Omental fat pad (tissue), 4 donors: ENCODE data around the gene AGAP1. TPM values are rescaled to one million over a fixed set of nuclear protein-coding genes. Genes with fewer than 3 reads are reported as not detected.

Experiments used
- ATAC-seq: fragments of 150-250 bp; one replicate; pipeline ENCODE4 v1.9.1; 2016; ENCODE audit warnings: mild to moderate bottlenecking, moderate library complexity; ENCODE audit not compliant: low FRiP score
- DNase-seq: peaks from one replicate; pipeline ENCODE4 v3.0.0-alpha.2; 2019; ENCODE audit warnings: low spot score
- total RNA-seq, 4 donors: library from RNA; depleted of rRNA; stranded (reverse); fragments of >200 nt; gene quantifications; one replicate each; pipeline ENCODE4 v1.1.0, GENCODE V29; 2016
- TF ChIP-seq, protein P1 (sequence below), 3 donors: fragments of 450-650 bp; IDR thresholded peaks; one replicate each; pipeline ENCODE4 v1.5.1; 2016 to 2017; ENCODE audit warnings: antibody characterized with exemption in 3 of 3, mild to moderate bottlenecking in 3 of 3, moderate library complexity in 2 of 3

The AGAP1 gene
- total RNA-seq, 4 donors from 2014 or later, result 15.5 to 24.3 (median 16.2) TPM

- DNase-seq, result no peak
- TF ChIP-seq, protein P1, sequence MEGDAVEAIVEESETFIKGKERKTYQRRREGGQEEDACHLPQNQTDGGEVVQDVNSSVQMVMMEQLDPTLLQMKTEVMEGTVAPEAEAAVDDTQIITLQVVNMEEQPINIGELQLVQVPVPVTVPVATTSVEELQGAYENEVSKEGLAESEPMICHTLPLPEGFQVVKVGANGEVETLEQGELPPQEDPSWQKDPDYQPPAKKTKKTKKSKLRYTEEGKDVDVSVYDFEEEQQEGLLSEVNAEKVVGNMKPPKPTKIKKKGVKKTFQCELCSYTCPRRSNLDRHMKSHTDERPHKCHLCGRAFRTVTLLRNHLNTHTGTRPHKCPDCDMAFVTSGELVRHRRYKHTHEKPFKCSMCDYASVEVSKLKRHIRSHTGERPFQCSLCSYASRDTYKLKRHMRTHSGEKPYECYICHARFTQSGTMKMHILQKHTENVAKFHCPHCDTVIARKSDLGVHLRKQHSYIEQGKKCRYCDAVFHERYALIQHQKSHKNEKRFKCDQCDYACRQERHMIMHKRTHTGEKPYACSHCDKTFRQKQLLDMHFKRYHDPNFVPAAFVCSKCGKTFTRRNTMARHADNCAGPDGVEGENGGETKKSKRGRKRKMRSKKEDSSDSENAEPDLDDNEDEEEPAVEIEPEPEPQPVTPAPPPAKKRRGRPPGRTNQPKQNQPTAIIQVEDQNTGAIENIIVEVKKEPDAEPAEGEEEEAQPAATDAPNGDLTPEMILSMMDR (IDR thresholded peaks at IDR 0.05), result no peak
- no peak for ATAC-seq
These were observed 280.5 kb downstream of the AGAP1 start for GRCh38 chr2:235774153-235774870.

DNA sequence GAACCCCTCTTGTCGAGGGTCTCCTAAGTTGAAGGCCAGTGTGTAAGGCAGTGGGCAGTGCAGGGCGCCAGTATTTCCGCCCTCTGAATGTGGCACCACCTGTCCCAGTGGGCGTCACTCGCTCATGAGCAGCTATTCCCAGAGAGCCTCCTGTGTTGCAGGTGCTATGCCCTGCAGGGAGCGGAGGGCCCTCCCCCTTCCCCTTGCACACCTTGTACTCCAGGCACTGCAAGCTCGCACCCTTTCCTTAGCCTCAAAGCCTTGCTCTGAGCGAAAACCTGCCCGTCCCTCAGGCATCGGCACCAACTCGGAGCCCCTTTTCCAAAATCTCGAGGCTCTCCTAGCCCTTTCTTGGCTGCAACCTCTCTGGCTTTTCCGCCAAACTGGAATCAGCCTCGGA, 282.7 kb downstream of the AGAP1 start:
- TF ChIP-seq, protein P1 (IDR thresholded peaks at IDR 0.05), result no peak
- ATAC-seq, result no peak
- DNase-seq, result no peak

- TF ChIP-seq, protein P1 (IDR thresholded peaks at IDR 0.05), result no peak
- ATAC-seq, result peak; percentile 67
- DNase-seq, result peak; percentile 49
These were observed 285.6 kb downstream of the AGAP1 start for GRCh38 chr2:235779444-235779896.

DNA sequence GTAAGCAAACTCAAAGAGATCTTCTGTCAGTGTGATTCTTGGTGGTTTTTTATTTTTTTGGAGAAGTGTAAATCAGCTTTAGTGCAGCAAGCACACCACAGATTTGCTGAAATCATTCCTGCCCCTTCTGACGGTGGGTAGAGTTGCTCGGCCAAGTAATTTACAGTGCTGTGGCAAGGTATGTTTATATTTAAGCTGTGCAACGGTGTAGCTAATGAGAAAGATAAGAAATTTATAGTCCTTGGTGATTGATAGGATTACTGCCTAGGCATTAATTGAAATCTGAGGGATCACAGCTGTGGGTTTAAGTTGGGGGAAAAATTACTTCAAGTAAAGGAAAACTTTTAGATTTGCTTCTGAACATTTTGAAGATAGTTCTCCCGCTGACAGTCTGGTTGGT, 286.6 kb downstream of the AGAP1 start:
- ATAC-seq (no peak), DNase-seq (no peak)
- TF ChIP-seq, protein P1 (IDR thresholded peaks at IDR 0.05), result no peak

DNA sequence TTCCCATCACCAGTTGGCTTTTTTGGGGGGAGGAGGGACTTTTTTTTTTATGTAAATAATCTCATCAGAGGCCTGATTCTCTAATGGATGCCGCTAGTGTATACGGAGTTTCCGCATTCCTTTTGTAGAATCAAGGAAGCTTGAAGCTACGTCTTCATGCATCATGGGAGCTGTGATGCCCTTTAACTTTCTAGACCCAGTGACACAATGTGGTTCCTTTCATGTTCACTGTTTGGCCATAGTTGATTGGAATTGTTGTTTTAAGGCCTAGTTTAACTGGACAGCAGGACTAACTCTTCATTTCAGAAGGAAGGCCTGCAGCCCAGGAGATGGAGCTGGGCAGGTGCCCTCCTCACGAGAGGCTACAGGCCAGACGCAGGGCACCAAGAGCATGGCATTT, 287.9 kb downstream of the AGAP1 start:
- DNase-seq (no peak), ATAC-seq (no peak)
- TF ChIP-seq, protein P1 (IDR thresholded peaks at IDR 0.05), result no peak

- DNase-seq, result no peak
- TF ChIP-seq, protein P1 (IDR thresholded peaks at IDR 0.05), result no peak
- ATAC-seq, result no peak
These were observed 290.9 kb downstream of the AGAP1 start for GRCh38 chr2:235784788-235785187.

DNA sequence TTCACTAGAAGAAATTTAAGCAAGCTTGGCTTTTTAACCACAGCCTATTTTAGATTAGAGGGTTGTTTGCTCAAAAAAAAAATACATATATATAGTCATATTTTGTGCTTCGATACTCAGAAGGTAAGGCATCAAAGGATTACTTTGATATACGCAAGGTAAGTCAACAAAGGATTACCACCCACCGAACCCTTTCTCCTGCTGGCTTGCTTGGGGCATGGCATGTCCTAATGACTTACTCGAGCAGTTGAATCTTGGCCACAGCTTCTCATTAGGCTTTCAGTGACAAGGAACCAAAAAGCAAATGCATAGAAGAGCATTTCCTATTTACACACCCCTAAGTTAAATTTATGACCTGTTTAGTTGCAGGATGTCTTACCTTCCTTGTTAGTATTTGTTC, 295.7 kb downstream of the AGAP1 start:
- DNase-seq (no peak), ATAC-seq (no peak)
- TF ChIP-seq, protein P1 (IDR thresholded peaks at IDR 0.05), result no peak
